GM23248 (cell line): ENCODE results near the gene HNRNPH1.

ENCODE experiments used
- EZH2 ChIP-seq: fragments of 200-600 bp; sonication (generic); IDR thresholded peaks from 2 replicates; pipeline ENCODE4 v1.6.1; 2018; ENCODE audit warnings: antibody characterized with exemption, mild to moderate bottlenecking; ENCODE audit not compliant: insufficient read depth, poor library complexity, severe bottlenecking
- EZH2phosphoT487 ChIP-seq: fragments of 200-600 bp; sonication (generic); IDR thresholded peaks from 2 replicates; pipeline ENCODE4 v1.6.1; 2018; ENCODE audit warnings: antibody characterized with exemption, moderate library complexity, mild to moderate bottlenecking, low read depth; ENCODE audit not compliant: insufficient read depth

- TF ChIP-seq EZH2 (no peak), EZH2phosphoT487 (no peak)
These were observed 20.2 kb downstream of the HNRNPH1 start for GRCh38 chr5:179603308-179603707.
